Mammary epithelial cell (primary cell): ENCODE results near the gene IMPG2.

ENCODE experiments used
- EZH2 ChIP-seq: IDR thresholded peaks from 2 replicates; pipeline ENCODE4 v1.6.1; 2012; ENCODE audit warnings: low read length, inconsistent platforms, borderline replicate concordance
- TF ChIP-seq, protein P1 (sequence below), 2 donors: IDR thresholded peaks in 1 of 2; conservative IDR thresholded peaks in 1 of 2; 2 replicates each; pipeline ENCODE4 v1.5.1; 2011 to 2012; ENCODE audit warnings: inconsistent platforms in 2 of 2, low read length in 2 of 2, mild to moderate bottlenecking in 2 of 2, control low read depth in 1 of 2, low read depth in 1 of 2; ENCODE audit not compliant: insufficient read depth in 1 of 2; ENCODE audit errors: extremely low read depth in 1 of 2

DNA sequence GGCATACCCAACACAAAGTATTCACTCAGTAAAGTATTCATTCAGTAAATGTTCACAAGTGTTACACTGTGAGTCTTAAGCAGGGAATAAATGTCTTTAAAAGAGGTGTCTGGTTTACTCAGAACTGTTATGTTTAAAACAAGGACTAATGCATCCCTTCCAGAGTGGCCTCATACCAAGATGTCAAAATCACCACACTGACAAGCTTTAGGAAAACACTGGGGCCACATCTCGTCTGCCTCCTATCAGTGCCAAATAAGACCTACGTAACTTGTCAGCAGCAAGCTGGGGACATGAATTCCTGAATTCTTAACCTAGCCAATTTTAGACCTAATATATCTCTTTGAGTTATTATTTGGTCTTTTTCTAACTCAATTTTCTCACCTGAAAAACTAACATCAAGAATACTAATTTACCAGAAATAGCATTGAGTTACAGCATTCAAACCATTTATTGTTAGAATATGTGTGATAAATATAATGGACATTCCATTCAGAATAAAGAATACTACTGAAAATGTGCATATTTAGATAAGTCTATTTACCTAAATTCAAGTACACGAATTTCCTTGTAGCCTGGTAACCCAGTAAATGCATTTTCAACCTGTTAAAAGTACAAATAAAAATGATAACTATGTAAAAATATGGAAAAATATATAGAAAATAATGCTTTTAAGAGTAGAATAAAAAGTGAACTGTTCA lies 51.3 kb downstream of the IMPG2 start:
- TF ChIP-seq, protein P1, sequence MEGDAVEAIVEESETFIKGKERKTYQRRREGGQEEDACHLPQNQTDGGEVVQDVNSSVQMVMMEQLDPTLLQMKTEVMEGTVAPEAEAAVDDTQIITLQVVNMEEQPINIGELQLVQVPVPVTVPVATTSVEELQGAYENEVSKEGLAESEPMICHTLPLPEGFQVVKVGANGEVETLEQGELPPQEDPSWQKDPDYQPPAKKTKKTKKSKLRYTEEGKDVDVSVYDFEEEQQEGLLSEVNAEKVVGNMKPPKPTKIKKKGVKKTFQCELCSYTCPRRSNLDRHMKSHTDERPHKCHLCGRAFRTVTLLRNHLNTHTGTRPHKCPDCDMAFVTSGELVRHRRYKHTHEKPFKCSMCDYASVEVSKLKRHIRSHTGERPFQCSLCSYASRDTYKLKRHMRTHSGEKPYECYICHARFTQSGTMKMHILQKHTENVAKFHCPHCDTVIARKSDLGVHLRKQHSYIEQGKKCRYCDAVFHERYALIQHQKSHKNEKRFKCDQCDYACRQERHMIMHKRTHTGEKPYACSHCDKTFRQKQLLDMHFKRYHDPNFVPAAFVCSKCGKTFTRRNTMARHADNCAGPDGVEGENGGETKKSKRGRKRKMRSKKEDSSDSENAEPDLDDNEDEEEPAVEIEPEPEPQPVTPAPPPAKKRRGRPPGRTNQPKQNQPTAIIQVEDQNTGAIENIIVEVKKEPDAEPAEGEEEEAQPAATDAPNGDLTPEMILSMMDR (conservative IDR thresholded peaks at IDR 0.05 in 1 of 2, IDR thresholded peaks at IDR 0.05 in 1 of 2; ENCODE audit: extremely low read depth in 1 of 2, insufficient read depth in 1 of 2, low read depth in 1 of 2, low read length in 2 of 2) = no peak
- TF ChIP-seq EZH2 = no peak
